GM12801 (cell line): ENCODE measurements around the gene AKAP13.

Experiments
- TF ChIP-seq, protein P1 (sequence below): IDR thresholded peaks from one replicate; pipeline ENCODE4 v1.5.1; 2011; ENCODE audit warnings: control low read depth; ENCODE audit not compliant: insufficient read length; ENCODE audit errors: extremely low read depth

AKAP13 gene

GRCh38 chr15:85579957-85580694 lies 199.7 kb downstream of the AKAP13 start:
- TF ChIP-seq, protein P1, sequence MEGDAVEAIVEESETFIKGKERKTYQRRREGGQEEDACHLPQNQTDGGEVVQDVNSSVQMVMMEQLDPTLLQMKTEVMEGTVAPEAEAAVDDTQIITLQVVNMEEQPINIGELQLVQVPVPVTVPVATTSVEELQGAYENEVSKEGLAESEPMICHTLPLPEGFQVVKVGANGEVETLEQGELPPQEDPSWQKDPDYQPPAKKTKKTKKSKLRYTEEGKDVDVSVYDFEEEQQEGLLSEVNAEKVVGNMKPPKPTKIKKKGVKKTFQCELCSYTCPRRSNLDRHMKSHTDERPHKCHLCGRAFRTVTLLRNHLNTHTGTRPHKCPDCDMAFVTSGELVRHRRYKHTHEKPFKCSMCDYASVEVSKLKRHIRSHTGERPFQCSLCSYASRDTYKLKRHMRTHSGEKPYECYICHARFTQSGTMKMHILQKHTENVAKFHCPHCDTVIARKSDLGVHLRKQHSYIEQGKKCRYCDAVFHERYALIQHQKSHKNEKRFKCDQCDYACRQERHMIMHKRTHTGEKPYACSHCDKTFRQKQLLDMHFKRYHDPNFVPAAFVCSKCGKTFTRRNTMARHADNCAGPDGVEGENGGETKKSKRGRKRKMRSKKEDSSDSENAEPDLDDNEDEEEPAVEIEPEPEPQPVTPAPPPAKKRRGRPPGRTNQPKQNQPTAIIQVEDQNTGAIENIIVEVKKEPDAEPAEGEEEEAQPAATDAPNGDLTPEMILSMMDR = no peak

GRCh38 chr15:85580879-85581278 lies 200.5 kb downstream of the AKAP13 start:
- TF ChIP-seq, protein P1 = no peak

DNA sequence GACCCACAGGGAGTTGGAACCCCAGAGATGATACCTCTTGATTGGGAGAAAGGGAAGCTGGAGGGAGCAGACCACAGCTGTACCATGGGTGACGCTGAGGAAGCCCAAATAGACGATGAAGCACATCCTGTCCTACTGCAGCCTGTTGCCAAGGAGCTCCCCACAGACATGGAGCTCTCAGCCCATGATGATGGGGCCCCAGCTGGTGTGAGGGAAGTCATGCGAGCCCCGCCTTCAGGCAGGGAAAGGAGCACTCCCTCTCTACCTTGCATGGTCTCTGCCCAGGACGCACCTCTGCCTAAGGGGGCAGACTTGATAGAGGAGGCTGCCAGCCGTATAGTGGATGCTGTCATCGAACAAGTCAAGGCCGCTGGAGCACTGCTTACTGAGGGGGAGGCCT lies 201.1 kb downstream of the AKAP13 start:
- TF ChIP-seq, protein P1 = no peak

DNA sequence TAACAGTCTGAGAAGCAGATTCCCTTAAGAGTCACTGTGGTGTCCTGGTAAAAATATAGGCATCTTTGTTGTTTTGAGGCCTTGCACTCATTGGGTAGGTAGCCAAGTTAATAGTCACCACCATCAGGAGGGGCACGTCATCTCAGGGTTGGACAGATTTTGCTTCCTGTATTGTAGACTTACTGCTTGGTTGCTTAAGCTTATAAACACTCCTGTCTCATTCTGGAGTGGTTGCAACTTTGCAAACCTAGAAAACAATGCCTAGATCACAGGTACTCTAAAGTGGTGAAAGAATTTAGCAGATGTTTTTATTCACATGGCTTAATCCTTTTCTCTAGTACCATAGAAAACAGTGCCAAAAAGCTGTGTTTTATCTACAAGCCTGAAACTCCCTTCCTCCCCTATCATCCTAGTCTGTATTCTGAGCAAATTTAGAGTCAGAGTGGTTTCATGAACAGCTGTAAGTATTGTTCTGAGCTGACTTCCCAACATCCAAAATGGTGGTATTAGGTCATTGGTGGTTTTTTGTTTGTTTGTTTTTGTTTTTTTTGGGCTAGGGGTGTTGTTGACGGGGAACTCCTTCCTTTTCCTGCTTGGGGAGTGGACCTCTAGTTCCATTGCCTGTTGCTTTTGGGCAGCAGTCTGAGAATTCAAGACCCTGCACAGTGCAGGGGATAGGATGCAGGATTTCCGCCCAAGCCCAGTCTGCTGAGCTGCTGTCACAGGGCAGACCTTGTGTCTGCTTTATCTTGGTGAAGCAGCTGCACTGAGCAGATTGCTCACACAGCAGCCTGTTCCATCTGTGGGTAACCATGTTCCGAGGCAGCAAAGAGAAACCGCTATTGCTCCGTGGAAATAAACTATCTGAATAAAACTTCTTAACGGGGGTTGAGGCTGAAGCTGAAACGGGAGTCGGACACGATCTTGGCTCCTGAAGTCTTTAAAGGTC lies 202.0 kb downstream of the AKAP13 start:
- TF ChIP-seq, protein P1 = no peak

- TF ChIP-seq, protein P1 = no peak
Observed at GRCh38 chr15:85583442-85583841, 203.0 kb downstream of the AKAP13 start.

GRCh38 chr15:85583923-85584390 lies 203.6 kb downstream of the AKAP13 start:
- TF ChIP-seq, protein P1 = no peak

GRCh38 chr15:85584872-85585271 lies 204.5 kb downstream of the AKAP13 start:
- TF ChIP-seq, protein P1 = no peak
